Gastroesophageal sphincter (tissue), 4 donors: ENCODE results near the gene MSLN. TPM values are rescaled to one million over a fixed set of nuclear protein-coding genes. Genes with fewer than 3 reads are reported as not detected.

ENCODE experiments used
- ATAC-seq: fragments of 150-250 bp; one replicate; pipeline ENCODE4 v1.9.1; 2016; ENCODE audit warnings: mild to moderate bottlenecking, moderate library complexity
- H3K27ac ChIP-seq, 4 donors: fragments of 200-600 bp; sonication (generic) in 3 of 4; 1 replicate in 3 of 4; 2 replicates in 1 of 4; pipeline ENCODE4 v1.5.1; 2016 to 2019
- H3K27me3 ChIP-seq: fragments of 200-600 bp; sonication (generic); one replicate; pipeline ENCODE4 v1.5.1; 2019
- H3K36me3 ChIP-seq, 2 donors: fragments of 200-600 bp; sonication (generic); one replicate each; pipeline ENCODE4 v1.5.1; 2019; ENCODE audit warnings: control low read depth in 1 of 2
- H3K4me1 ChIP-seq, 3 donors: fragments of 200-600 bp; sonication (generic); 1 replicate in 2 of 3; 2 replicates in 1 of 3; pipeline ENCODE4 v1.5.1; 2016 to 2019; ENCODE audit warnings: control low read depth in 2 of 3
- H3K4me3 ChIP-seq, 2 donors: fragments of 200-600 bp; sonication (generic); one replicate each; pipeline ENCODE4 v1.5.1; 2019; ENCODE audit warnings: mild to moderate bottlenecking in 1 of 2, moderate library complexity in 1 of 2
- H3K9me3 ChIP-seq, 3 donors: fragments of 200-600 bp; sonication (generic); one replicate each; pipeline ENCODE4 v1.5.1; 2017 to 2019; ENCODE audit warnings: control low read depth in 2 of 3
- CTCF ChIP-seq, 4 experiments: fragments of 200-600 bp in 2 of 4; fragments of 450-650 bp in 2 of 4; sonication (generic) in 1 of 4; IDR thresholded peaks; one replicate each; pipeline ENCODE4 v1.5.1; 2017 to 2019; ENCODE audit warnings: antibody characterized with exemption in 4 of 4, mild to moderate bottlenecking in 2 of 4, moderate library complexity in 2 of 4
- EP300 ChIP-seq: sonication (generic); formaldehyde crosslinking; IDR thresholded peaks from one replicate; pipeline ENCODE4 v1.6.1; 2017; ENCODE audit warnings: antibody characterized with exemption, mild to moderate bottlenecking
- POLR2A ChIP-seq, 2 donors: fragments of 450-650 bp; IDR thresholded peaks; one replicate each; pipeline ENCODE4 v1.6.1; 2017; ENCODE audit warnings: antibody characterized with exemption in 2 of 2, mild to moderate bottlenecking in 2 of 2, moderate library complexity in 1 of 2
- POLR2AphosphoS5 ChIP-seq: sonication (generic); formaldehyde crosslinking; IDR thresholded peaks from one replicate; pipeline ENCODE4 v1.6.1; 2017; ENCODE audit warnings: antibody characterized with exemption
- WGBS, 2 donors: methylation state at CpG; one replicate each; pipeline ENCODE4 v1.1.5; 2018; ENCODE audit warnings: low coverage in 1 of 2; 5-methylcytosine and 5-hydroxymethylcytosine counted together
- total RNA-seq, 4 donors: library from RNA; depleted of rRNA; stranded (reverse); fragments of >200 nt; gene quantifications; one replicate each; pipeline ENCODE4 v1.1.0, GENCODE V29; 2016

Gene MSLN
- total RNA-seq, 4 donors from 2014 or later: 0.73 to 7.2 TPM; not detected in 2

- Histone ChIP-seq H3K36me3 (peaks cover 0 to 20% of the 10 kb centered on the region in 2 donors), H3K9me3 (no peaks in the 10 kb centered on the region), H3K4me1 (no peaks in the 10 kb centered on the region), H3K4me3 (no peak overlapping the region), H3K27me3 (peaks cover 53% of the 10 kb centered on the region), H3K27ac (no peak overlapping the region)
- ATAC-seq: no peak
- no CpG with 5 or more reads among the region's 33 CpGs for WGBS, 2 donors
- TF ChIP-seq EP300 (no peak), POLR2AphosphoS5 (no peak), POLR2A (IDR thresholded peaks at IDR 0.05) (no peak), CTCF (IDR thresholded peaks at IDR 0.05) (no peak)
Observed at GRCh38 chr16:795580-796229, 35.2 kb downstream of the MSLN start.

GRCh38 chr16:796296-797119 lies 36.0 kb downstream of the MSLN start:
- H3K9me3 ChIP-seq: no peaks in the 10 kb centered on the region
- peaks cover 0 to 12% of the 10 kb centered on the region in 2 donors for H3K36me3 ChIP-seq
- no peaks in the 10 kb centered on the region for H3K4me1 ChIP-seq
- H3K27me3 ChIP-seq: peaks cover 61% of the 10 kb centered on the region
- TF ChIP-seq POLR2A (IDR thresholded peaks at IDR 0.05) (no peak), CTCF (IDR thresholded peaks at IDR 0.05) (no peak), POLR2AphosphoS5 (no peak), EP300 (no peak)
- ATAC-seq: no peak
- H3K4me3 ChIP-seq: no peak overlapping the region
- no peak overlapping the region for H3K27ac ChIP-seq
- WGBS, 2 donors: no CpG with 5 or more reads among the region's 38 CpGs

- peaks cover 66% of the 10 kb centered on the region for H3K27me3 ChIP-seq
- no peak overlapping the region for H3K4me3 ChIP-seq
- no peak for ATAC-seq
- H3K36me3 ChIP-seq: peaks cover 0 to 7% of the 10 kb centered on the region in 2 donors
- no peaks in the 10 kb centered on the region for H3K9me3 ChIP-seq
- WGBS, 2 donors: no CpG with 5 or more reads among the region's 2 CpGs
- no peaks in the 10 kb centered on the region for H3K4me1 ChIP-seq
- H3K27ac ChIP-seq: no peak overlapping the region
- TF ChIP-seq CTCF (IDR thresholded peaks at IDR 0.05) (no peak), EP300 (no peak), POLR2AphosphoS5 (no peak), POLR2A (IDR thresholded peaks at IDR 0.05) (no peak)
Observed at GRCh38 chr16:797120-797420, 36.5 kb downstream of the MSLN start.

- TF ChIP-seq CTCF (IDR thresholded peaks at IDR 0.05) (no peak), POLR2A (IDR thresholded peaks at IDR 0.05) (no peak), EP300 (no peak), POLR2AphosphoS5 (no peak)
- no peak for ATAC-seq
- Histone ChIP-seq H3K4me1 (no peaks in the 10 kb centered on the region), H3K36me3 (peaks cover 0 to 7% of the 10 kb centered on the region in 2 donors), H3K9me3 (no peaks in the 10 kb centered on the region), H3K27ac (no peak overlapping the region), H3K4me3 (no peak overlapping the region), H3K27me3 (peaks cover 72% of the 10 kb centered on the region)
- 88 to 100% methylated on average over 1 to 6 of the region's 22 CpGs for WGBS, 2 donors
Observed at GRCh38 chr16:797686-798085, 37.2 kb downstream of the MSLN start.

- no peak overlapping the region for H3K4me3 ChIP-seq
- H3K27ac ChIP-seq: no peak overlapping the region
- ATAC-seq: no peak
- peaks cover 0 to 2% of the 10 kb centered on the region in 2 donors for H3K36me3 ChIP-seq
- H3K9me3 ChIP-seq: no peaks in the 10 kb centered on the region
- TF ChIP-seq CTCF (IDR thresholded peaks at IDR 0.05) (no peak), EP300 (no peak), POLR2AphosphoS5 (no peak), POLR2A (IDR thresholded peaks at IDR 0.05) (no peak)
- H3K4me1 ChIP-seq: no peaks in the 10 kb centered on the region
- H3K27me3 ChIP-seq: peaks cover 82% of the 10 kb centered on the region
- 93 to 100% methylated on average over 2 to 3 of the region's 19 CpGs for WGBS, 2 donors
Observed at GRCh38 chr16:798666-799065, 38.1 kb downstream of the MSLN start.
